GM10248 (cell line): ENCODE measurements around the gene AKAP1.
A peak's percentile ranks its signal among the peaks of the same experiment; 100 is the strongest.

Experiments used
- CTCF ChIA-PET: fragments of 300-600 bp; sonication (Branson Sonifier 250); formaldehyde crosslinking; extraction: SDS; loops from one replicate; lab custom pipeline; 2021; ENCODE audit warnings: antibody characterized with exemption; lab: Yijun Ruan, JAX
- POLR2A ChIA-PET: fragments of 350-650 bp; sonication (Branson Sonifier 250); formaldehyde crosslinking; extraction: SDS; loops from one replicate; lab custom pipeline; 2020; ENCODE audit warnings: antibody characterized with exemption; lab: Yijun Ruan, JAX
- DNase-seq: peaks from one replicate; pipeline ENCODE4 v3.0.0; 2012; ENCODE audit errors: extremely low spot score
- TF ChIP-seq, protein P1 (sequence below): IDR thresholded peaks from 2 replicates; pipeline ENCODE4 v1.5.1; 2012; ENCODE audit warnings: mild to moderate bottlenecking, low read depth; ENCODE audit errors: extremely low read depth, missing control alignments, control extremely low read depth

AKAP1 gene

DNA sequence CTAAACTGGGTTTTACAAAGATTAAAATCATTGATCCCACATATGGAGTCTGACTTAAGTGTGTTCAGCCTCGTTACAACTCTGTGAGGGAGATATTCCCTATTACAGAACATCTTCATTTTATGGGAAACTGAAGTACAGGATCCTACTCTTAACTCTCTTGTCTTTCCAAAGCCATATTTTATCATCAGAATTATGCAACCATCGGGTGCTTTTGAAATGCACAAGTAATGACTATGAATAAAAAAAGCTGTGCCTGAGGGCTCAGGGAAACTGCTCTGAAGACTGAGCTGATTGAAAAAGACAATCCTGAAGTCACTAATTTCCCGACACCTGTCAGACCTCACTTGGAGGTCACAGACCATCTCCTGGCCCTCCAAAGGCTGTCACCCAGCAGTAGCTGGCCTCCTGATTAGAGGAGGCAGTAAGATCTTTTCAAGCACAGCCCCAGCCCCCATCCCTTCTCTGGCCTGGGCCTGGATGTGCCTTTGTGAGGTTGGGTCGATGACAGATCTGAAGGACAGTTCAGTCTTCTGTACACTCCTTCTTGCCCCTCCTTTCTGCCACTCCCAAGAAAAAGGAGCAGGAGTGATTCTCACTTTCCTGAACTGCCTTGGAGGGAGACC is 5.6 kb downstream of the AKAP1 start:
- TF ChIP-seq, protein P1, sequence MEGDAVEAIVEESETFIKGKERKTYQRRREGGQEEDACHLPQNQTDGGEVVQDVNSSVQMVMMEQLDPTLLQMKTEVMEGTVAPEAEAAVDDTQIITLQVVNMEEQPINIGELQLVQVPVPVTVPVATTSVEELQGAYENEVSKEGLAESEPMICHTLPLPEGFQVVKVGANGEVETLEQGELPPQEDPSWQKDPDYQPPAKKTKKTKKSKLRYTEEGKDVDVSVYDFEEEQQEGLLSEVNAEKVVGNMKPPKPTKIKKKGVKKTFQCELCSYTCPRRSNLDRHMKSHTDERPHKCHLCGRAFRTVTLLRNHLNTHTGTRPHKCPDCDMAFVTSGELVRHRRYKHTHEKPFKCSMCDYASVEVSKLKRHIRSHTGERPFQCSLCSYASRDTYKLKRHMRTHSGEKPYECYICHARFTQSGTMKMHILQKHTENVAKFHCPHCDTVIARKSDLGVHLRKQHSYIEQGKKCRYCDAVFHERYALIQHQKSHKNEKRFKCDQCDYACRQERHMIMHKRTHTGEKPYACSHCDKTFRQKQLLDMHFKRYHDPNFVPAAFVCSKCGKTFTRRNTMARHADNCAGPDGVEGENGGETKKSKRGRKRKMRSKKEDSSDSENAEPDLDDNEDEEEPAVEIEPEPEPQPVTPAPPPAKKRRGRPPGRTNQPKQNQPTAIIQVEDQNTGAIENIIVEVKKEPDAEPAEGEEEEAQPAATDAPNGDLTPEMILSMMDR, result no peak
- ChIA-PET CTCF (no interaction called here), POLR2A (no interaction called here)
- no peak for DNase-seq

GRCh38 chr17:57091186-57091618 is 6.2 kb downstream of the AKAP1 start:
- ChIA-PET CTCF (no interaction called here), POLR2A (no interaction called here)
- TF ChIP-seq, protein P1, result no peak
- DNase-seq, result no peak

- POLR2A ChIA-PET, result no interaction called here
Measured at GRCh38 chr17:57092171-57092570, 7.1 kb downstream of the AKAP1 start.

GRCh38 chr17:57092779-57093178 is 7.7 kb downstream of the AKAP1 start:
- ChIA-PET POLR2A (no interaction called here), CTCF (interaction anchor here (0.7 to 1.2 kb wide), 2 partner anchors 13 to 18 kb away, joined by 3 to 4 read pairs; no protein-coding TSS in a partner anchor)
- DNase-seq, result no peak
- TF ChIP-seq, protein P1, result no peak

More at GRCh38 chr17:57092171-57092570, 7.1 kb downstream of the AKAP1 start:
- peak; percentile 39 for DNase-seq
- TF ChIP-seq, protein P1, result no peak
- CTCF ChIA-PET, result interaction anchor here (1.2 kb wide), 1 partner anchor 14 kb away, joined by 4 read pairs; no protein-coding TSS in a partner anchor

DNA sequence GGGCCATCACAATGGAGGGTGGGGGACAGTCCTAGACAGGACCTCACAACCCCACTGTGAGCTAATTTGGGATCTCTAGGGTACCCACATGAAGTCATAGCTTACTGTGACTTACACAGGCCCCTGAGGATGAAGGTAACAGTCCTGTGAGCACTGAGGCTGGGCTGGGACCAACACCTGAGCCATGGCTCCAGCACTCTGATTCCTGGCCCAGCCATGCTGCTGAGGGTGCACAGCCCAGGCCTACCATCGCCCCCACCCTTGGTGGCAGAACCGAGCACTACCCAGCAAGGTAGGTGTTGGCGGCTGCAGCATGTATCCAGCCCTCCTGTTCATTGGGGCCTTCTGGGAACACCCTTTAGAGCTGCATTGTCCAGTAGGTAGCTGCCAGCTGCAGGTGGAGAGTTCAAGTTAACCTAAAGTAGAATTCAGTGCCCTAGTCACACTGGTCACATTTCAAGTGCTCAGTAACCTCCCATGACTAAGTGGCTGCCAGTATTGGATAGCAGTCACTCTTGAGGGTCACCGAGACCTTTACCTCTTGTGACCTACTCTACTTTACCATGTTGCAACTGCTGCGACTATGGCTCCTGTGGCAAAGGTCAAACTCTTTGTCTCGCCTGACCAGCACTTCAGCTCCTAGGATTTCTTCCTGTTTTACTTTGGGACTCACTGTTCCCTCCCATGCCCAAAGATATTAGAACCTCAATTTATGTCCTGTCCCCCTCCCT is 11.6 kb downstream of the AKAP1 start:
- ChIA-PET CTCF (interaction anchor here (1.0 to 3.1 kb wide), 5 partner anchors 9 to 146 kb away, joined by 3 to 7 read pairs (median 4); no protein-coding TSS in a partner anchor), POLR2A (no interaction called here)
- TF ChIP-seq, protein P1, result no peak
- no peak for DNase-seq

DNA sequence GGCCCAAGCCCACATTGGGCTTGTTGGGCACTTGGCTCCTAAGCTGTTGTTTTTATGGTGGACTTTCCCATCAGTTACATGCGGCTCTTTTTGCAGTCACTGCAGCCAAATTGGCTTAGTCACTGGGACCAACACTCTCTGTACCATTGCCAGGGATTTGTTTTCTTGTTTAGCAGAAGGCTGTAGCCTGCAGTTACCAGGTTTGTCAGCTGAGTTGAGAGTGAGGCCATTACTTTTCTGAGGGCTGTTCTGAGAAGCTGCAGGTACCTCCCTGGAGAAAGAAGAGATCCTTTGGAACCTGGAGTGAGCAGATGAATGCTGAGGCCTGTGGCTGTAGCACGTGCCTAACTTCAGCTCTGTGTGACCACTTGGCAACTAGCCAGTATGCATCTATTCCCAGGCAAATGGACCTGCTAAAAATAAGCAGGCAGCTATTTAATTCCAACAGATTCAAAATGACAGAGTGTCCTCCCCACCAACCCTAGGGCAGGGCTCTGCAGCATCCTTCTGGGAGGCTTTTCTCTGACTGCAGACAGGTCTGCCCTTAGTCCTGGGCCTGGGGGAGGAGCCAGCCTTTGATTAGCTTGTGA is 12.9 kb downstream of the AKAP1 start:
- ChIA-PET POLR2A (no interaction called here), CTCF (interaction anchor here (0.9 to 3.1 kb wide), 6 partner anchors 8 to 735 kb away, joined by 3 to 7 read pairs (median 3); no protein-coding TSS in a partner anchor)
- DNase-seq, result no peak
- TF ChIP-seq, protein P1, result no peak
